Muscle layer of duodenum (tissue), 2 donors: ENCODE measurements around the gene CHRND.

Source experiments
- H3K27ac ChIP-seq: one replicate; pipeline ENCODE4 v1.7.0; 2013; ENCODE audit warnings: mild to moderate bottlenecking, low read length
- H3K27me3 ChIP-seq: one replicate; pipeline ENCODE4 v1.7.0; 2013; ENCODE audit warnings: low read depth, mild to moderate bottlenecking, control low read depth, low read length
- H3K36me3 ChIP-seq, 2 donors: one replicate each; pipeline ENCODE4 v1.7.0; 2013; ENCODE audit warnings: low read length in 2 of 2, control low read depth in 1 of 2, mild to moderate bottlenecking in 1 of 2; ENCODE audit not compliant: insufficient read depth in 2 of 2, control insufficient read depth in 1 of 2
- H3K4me1 ChIP-seq, 2 donors: one replicate each; pipeline ENCODE4 v1.7.0; 2013; ENCODE audit warnings: low read length in 2 of 2, mild to moderate bottlenecking in 2 of 2, control low read depth in 1 of 2, moderate library complexity in 1 of 2; ENCODE audit not compliant: insufficient read depth in 2 of 2, control insufficient read depth in 1 of 2
- H3K4me3 ChIP-seq, 2 donors: one replicate each; pipeline ENCODE4 v1.7.0; 2013; ENCODE audit warnings: low read length in 2 of 2, low read depth in 1 of 2, mild to moderate bottlenecking in 1 of 2
- H3K9me3 ChIP-seq, 2 donors: one replicate each; pipeline ENCODE4 v1.7.0; 2013; ENCODE audit warnings: low read length in 2 of 2, control low read depth in 1 of 2, mild to moderate bottlenecking in 1 of 2; ENCODE audit not compliant: control insufficient read depth in 1 of 2
- donor health status: healthy.

CHRND gene

GRCh38 chr2:232573771-232574435 is 47.9 kb downstream of the CHRND start:
- Histone ChIP-seq H3K4me3 (no peak overlapping the region), H3K27ac (no peak overlapping the region), H3K27me3 (no peaks in the 10 kb centered on the region), H3K36me3 (peaks cover 28 to 64% of the 10 kb centered on the region in 2 donors), H3K4me1 (peaks cover 0 to 3% of the 10 kb centered on the region in 2 donors), H3K9me3 (no peaks in the 10 kb centered on the region)

DNA sequence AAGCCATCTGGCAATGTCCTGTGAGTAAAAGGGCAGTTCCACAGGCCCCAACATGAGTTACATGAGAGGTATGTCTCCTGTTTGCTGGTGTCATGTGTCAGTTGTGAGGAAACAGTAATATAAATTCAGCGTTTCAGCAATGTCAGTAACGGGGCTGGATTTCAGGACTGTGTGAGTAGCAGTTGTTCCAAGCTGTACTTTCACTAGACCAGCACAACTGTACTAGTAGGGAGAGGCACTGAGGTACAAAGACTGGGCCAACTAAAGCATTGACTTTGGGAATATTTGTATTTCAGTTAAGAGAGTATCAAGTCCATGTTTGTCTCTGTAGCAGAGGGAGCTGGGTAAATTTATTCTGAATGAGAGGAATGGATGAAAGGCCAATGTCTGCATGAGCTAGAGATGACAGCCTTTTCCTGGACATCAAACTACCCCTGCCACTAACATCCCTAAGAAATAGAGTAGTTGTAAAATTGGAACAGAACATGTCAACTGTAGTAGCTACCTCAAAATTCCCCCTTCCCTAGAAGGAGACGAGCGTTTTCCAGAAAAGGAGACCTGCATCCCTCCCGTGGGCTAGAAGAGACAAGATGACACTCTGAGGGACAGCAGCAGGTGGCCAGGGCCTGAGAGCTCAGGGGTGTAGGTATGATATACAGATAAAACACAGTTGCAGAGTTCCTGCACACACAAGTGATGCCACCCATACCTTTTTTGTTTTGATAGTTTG is 48.9 kb downstream of the CHRND start:
- H3K4me3 ChIP-seq, result no peak overlapping the region

GRCh38 chr2:232575404-232575746 is 49.4 kb downstream of the CHRND start:
- no peaks in the 10 kb centered on the region for H3K9me3 ChIP-seq
- H3K27me3 ChIP-seq, result no peaks in the 10 kb centered on the region
- no peak overlapping the region for H3K4me3 ChIP-seq
- H3K36me3 ChIP-seq, result peaks cover 13 to 52% of the 10 kb centered on the region in 2 donors
- peaks cover 0 to 3% of the 10 kb centered on the region in 2 donors for H3K4me1 ChIP-seq
- no peak overlapping the region for H3K27ac ChIP-seq

More for the DNA sequence above, 48.9 kb downstream of the CHRND start:
- H3K4me1 ChIP-seq, result peaks cover 0 to 3% of the 10 kb centered on the region in 2 donors
- H3K27ac ChIP-seq, result no peak overlapping the region
- peaks cover 18 to 55% of the 10 kb centered on the region in 2 donors for H3K36me3 ChIP-seq
- no peaks in the 10 kb centered on the region for H3K27me3 ChIP-seq
- H3K9me3 ChIP-seq, result no peaks in the 10 kb centered on the region

DNA sequence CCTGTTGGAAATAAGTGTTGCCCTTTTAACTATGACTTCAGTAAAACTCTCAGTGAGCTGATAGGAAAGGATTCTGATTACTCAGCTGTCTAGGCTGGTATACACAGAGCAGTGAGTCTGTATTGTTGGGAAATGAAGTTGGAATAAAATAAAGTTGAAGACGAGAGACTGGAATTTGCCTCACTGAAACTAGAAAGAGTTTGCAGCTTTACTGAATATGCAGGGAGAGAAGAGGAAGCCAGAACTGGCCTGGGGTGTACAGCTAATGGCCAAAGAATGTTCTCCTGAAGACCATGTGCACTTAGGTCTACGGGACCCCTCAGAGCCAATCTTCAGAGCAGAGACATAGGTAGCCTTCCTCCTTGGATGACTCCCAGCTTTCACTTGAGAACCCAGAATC is 51.0 kb downstream of the CHRND start:
- no peak overlapping the region for H3K27ac ChIP-seq
- H3K4me3 ChIP-seq, result no peak overlapping the region
- no peaks in the 10 kb centered on the region for H3K9me3 ChIP-seq
- no peaks in the 10 kb centered on the region for H3K27me3 ChIP-seq
- peaks cover 20 to 55% of the 10 kb centered on the region in 2 donors for H3K36me3 ChIP-seq
- no peaks in the 10 kb centered on the region for H3K4me1 ChIP-seq

DNA sequence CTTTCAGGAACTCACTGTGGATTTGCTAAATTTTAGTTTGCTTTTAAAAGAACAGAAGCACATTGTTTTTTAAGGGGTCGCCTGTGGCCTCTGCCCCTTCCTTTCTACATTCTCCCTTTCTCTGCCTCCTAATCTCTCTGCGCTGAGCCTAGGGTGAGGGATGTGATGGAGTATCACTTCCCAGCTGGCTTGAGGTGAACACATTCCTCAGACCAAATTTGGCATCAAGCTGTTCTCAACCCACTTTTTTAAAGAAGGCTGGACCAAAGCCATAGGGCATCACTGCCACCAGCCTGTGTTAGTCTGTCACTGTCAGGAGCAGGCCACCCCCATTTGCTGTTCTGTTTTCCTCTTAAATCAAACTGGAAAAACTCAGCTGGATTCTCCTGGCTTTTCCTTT is 51.9 kb downstream of the CHRND start:
- H3K4me1 ChIP-seq, result no peaks in the 10 kb centered on the region
- H3K27ac ChIP-seq, result no peak overlapping the region
- peaks cover 23 to 56% of the 10 kb centered on the region in 2 donors for H3K36me3 ChIP-seq
- H3K9me3 ChIP-seq, result no peaks in the 10 kb centered on the region
- H3K4me3 ChIP-seq, result no peak overlapping the region
- no peaks in the 10 kb centered on the region for H3K27me3 ChIP-seq

GRCh38 chr2:232578626-232579025 is 52.7 kb downstream of the CHRND start:
- no peaks in the 10 kb centered on the region for H3K27me3 ChIP-seq
- H3K27ac ChIP-seq, result no peak overlapping the region
- H3K4me1 ChIP-seq, result no peaks in the 10 kb centered on the region
- no peak overlapping the region for H3K4me3 ChIP-seq
- H3K36me3 ChIP-seq, result peaks cover 25 to 56% of the 10 kb centered on the region in 2 donors
- H3K9me3 ChIP-seq, result no peaks in the 10 kb centered on the region

DNA sequence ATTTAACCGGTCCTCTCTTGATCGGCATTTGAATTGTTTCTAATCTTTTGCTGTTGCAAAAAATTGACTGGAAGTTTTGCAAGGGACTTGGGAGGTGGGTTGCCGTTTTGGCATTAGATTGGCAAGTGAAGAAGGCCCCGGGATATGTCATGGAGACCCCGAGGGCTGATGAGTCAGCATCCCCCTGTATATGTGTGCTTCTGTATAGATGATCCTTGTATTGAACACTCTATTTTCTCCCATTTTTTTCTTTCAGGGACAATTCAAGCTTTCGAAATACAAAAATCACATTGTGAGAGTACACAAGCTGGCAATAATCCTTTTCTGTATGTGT is 54.7 kb downstream of the CHRND start:
- Histone ChIP-seq H3K9me3 (no peaks in the 10 kb centered on the region), H3K4me1 (no peaks in the 10 kb centered on the region), H3K36me3 (peaks cover 12 to 49% of the 10 kb centered on the region in 2 donors), H3K27ac (no peak overlapping the region), H3K27me3 (no peaks in the 10 kb centered on the region), H3K4me3 (no peak overlapping the region)

- H3K27me3 ChIP-seq, result no peaks in the 10 kb centered on the region
- H3K27ac ChIP-seq, result no peak overlapping the region
- H3K9me3 ChIP-seq, result no peaks in the 10 kb centered on the region
- H3K36me3 ChIP-seq, result peaks cover 12 to 46% of the 10 kb centered on the region in 2 donors
- no peaks in the 10 kb centered on the region for H3K4me1 ChIP-seq
- H3K4me3 ChIP-seq, result no peak overlapping the region
These were observed 55.8 kb downstream of the CHRND start for GRCh38 chr2:232581725-232582124.

- no peaks in the 10 kb centered on the region for H3K4me1 ChIP-seq
- H3K27me3 ChIP-seq, result no peaks in the 10 kb centered on the region
- H3K27ac ChIP-seq, result no peak overlapping the region
- H3K36me3 ChIP-seq, result peaks cover 12 to 41% of the 10 kb centered on the region in 2 donors
- H3K4me3 ChIP-seq, result no peak overlapping the region
- no peaks in the 10 kb centered on the region for H3K9me3 ChIP-seq
These were observed 58.3 kb downstream of the CHRND start for GRCh38 chr2:232584238-232584637.
